ENCODE measurements around the gene AGBL4. TPM values are rescaled to one million over a fixed set of nuclear protein-coding genes. Genes with fewer than 3 reads are reported as not detected.

AGBL4 gene
- total and polyA plus RNA-seq, 7 donors: 0.09 to 0.36 (median 0.16) TPM; not detected in 4

- TF ChIP-seq POLR2A (IDR thresholded peaks at IDR 0.05): no peak
- TF ChIP-seq CTCF (IDR thresholded peaks at IDR 0.05): no peak
- TF ChIP-seq POLR2AphosphoS5 (IDR thresholded peaks at IDR 0.05): no peak
- no peak for TF ChIP-seq EP300 (IDR thresholded peaks at IDR 0.05)
- H3K4me1 ChIP-seq: no peaks in the 10 kb centered on the region
- H3K27ac ChIP-seq: no peak overlapping the region
- H3K9me3 ChIP-seq: no peaks in the 10 kb centered on the region
- no peaks in the 10 kb centered on the region for H3K27me3 ChIP-seq
- no peaks in the 10 kb centered on the region for H3K36me3 ChIP-seq
- no peak overlapping the region for H3K4me3 ChIP-seq
- intact Hi-C loops (cut with DNase I): no loop called here
- WGBS, 2 donors: 59 to 77% methylated on average over 3 of the region's 3 CpGs
- DNase-seq: no peak
These were observed 1378.7 kb downstream of the AGBL4 start for GRCh38 chr1:48644905-48645605.

GRCh38 chr1:48644190-48644900, 1379.4 kb downstream of the AGBL4 start:
- intact Hi-C loops (cut with DNase I): no loop called here
- TF ChIP-seq CTCF (IDR thresholded peaks at IDR 0.05) (no peak), POLR2A (IDR thresholded peaks at IDR 0.05) (no peak), EP300 (IDR thresholded peaks at IDR 0.05) (no peak), POLR2AphosphoS5 (IDR thresholded peaks at IDR 0.05) (no peak)
- no peaks in the 10 kb centered on the region for H3K9me3 ChIP-seq
- no peak overlapping the region for H3K4me3 ChIP-seq
- H3K36me3 ChIP-seq: no peaks in the 10 kb centered on the region
- WGBS, 2 donors: 87 to 92% methylated on average over 7 of the region's 7 CpGs
- no peaks in the 10 kb centered on the region for H3K4me1 ChIP-seq
- no peaks in the 10 kb centered on the region for H3K27me3 ChIP-seq
- no peak overlapping the region for H3K27ac ChIP-seq
- no peak for DNase-seq

GRCh38 chr1:48643193-48643592, 1380.6 kb downstream of the AGBL4 start:
- no peaks in the 10 kb centered on the region for H3K27me3 ChIP-seq
- intact Hi-C loops (cut with DNase I): no loop called here
- no peaks in the 10 kb centered on the region for H3K4me1 ChIP-seq
- no peak for DNase-seq
- TF ChIP-seq EP300 (IDR thresholded peaks at IDR 0.05) (no peak), POLR2A (IDR thresholded peaks at IDR 0.05) (no peak), POLR2AphosphoS5 (IDR thresholded peaks at IDR 0.05) (no peak), CTCF (IDR thresholded peaks at IDR 0.05) (no peak)
- H3K36me3 ChIP-seq: no peaks in the 10 kb centered on the region
- no peaks in the 10 kb centered on the region for H3K9me3 ChIP-seq
- H3K27ac ChIP-seq: no peak overlapping the region
- 93 to 95% methylated on average over 1 of the region's 1 CpG for WGBS, 2 donors
- no peak overlapping the region for H3K4me3 ChIP-seq

GRCh38 chr1:48640836-48641492, 1382.8 kb downstream of the AGBL4 start:
- DNase-seq: no peak
- Histone ChIP-seq H3K4me1 (no peaks in the 10 kb centered on the region), H3K27me3 (no peaks in the 10 kb centered on the region), H3K9me3 (no peaks in the 10 kb centered on the region), H3K4me3 (no peak overlapping the region), H3K27ac (no peak overlapping the region), H3K36me3 (no peaks in the 10 kb centered on the region)
- WGBS, 2 donors: 86 to 90% methylated on average over 5 of the region's 5 CpGs
- intact Hi-C loops (cut with DNase I): no loop called here
- TF ChIP-seq EP300 (IDR thresholded peaks at IDR 0.05) (no peak), CTCF (IDR thresholded peaks at IDR 0.05) (no peak), POLR2AphosphoS5 (IDR thresholded peaks at IDR 0.05) (no peak), POLR2A (IDR thresholded peaks at IDR 0.05) (no peak)
